Lower lobe of right lung (tissue), 2 donors: ENCODE measurements around the gene GPS2. TPM values are rescaled to one million over a fixed set of nuclear protein-coding genes. Genes with fewer than 3 reads are reported as not detected.

Source experiments
- ATAC-seq, 2 donors: fragments of 200-7000 bp; cut with Tn5 transposase; one replicate each; pipeline ENCODE4 v1.9.1; 2020 to 2022; ENCODE audit warnings: mild to moderate bottlenecking in 2 of 2, moderate library complexity in 2 of 2
- DNase-seq: peaks from one replicate; pipeline ENCODE4 v3.0.0-alpha.2; 2020
- H3K27ac ChIP-seq: fragments of 200-600 bp; one replicate; pipeline ENCODE4 v1.8.0; 2022
- H3K27me3 ChIP-seq: fragments of 200-600 bp; one replicate; pipeline ENCODE4 v1.8.0; 2022; ENCODE audit warnings: low read depth
- H3K36me3 ChIP-seq: fragments of 200-600 bp; one replicate; pipeline ENCODE4 v1.8.0; 2022; ENCODE audit warnings: mild to moderate bottlenecking
- H3K4me1 ChIP-seq: fragments of 200-600 bp; one replicate; pipeline ENCODE4 v1.8.0; 2022
- H3K4me3 ChIP-seq: fragments of 200-600 bp; one replicate; pipeline ENCODE4 v1.8.0; 2022; ENCODE audit warnings: mild to moderate bottlenecking
- H3K9me3 ChIP-seq: fragments of 200-600 bp; one replicate; pipeline ENCODE4 v1.8.0; 2022
- CTCF ChIP-seq: fragments of 200-600 bp; IDR thresholded peaks from one replicate; pipeline ENCODE4 v1.8.0; 2022; ENCODE audit warnings: antibody characterized with exemption, mild to moderate bottlenecking
- intact Hi-C: fragments of 100-400 bp; cut with DNase I; formaldehyde crosslinking; loops from one replicate; pipeline ENCODE4 v1.11.0; 2022
- total RNA-seq: library from RNA; stranded (reverse); fragmentation: NEBNext Ultra II Directional; extraction: Animal tissue kit (Norgen Biotek cat#: 25700); gene quantifications from one replicate; pipeline ENCODE4 v1.2.1, GENCODE V29; 2021
- donor health status: DM: no; HTN: yes; CAD: no; lungs with severe emphysema.

GPS2 gene
- total RNA-seq, 1 donor from 2014 or later: 66.6 TPM

- peaks cover 10% of the 10 kb centered on the region for H3K36me3 ChIP-seq
- TF ChIP-seq CTCF: no peak
- peaks cover 21% of the 10 kb centered on the region for H3K27me3 ChIP-seq
- H3K4me1 ChIP-seq: peaks cover 52% of the 10 kb centered on the region
- peak; percentile 82 for DNase-seq
- H3K9me3 ChIP-seq: no peaks in the 10 kb centered on the region
- intact Hi-C loops: no loop called here
- peak overlapping the region; percentile 67 for H3K4me3 ChIP-seq
- peak overlapping the region; percentile 88 for H3K27ac ChIP-seq
- peak; percentile 53 to 59 for ATAC-seq
Measured at GRCh38 chr17:7262935-7263800, 52.0 kb downstream of the GPS2 start.

Other genes starting within 250 kb of the GPS2 start
- 7.7 TPM for gene CLEC10A, start 235.1 kb downstream of the GPS2 start, total RNA-seq
- 1.3 TPM for gene ASGR2, start 200.5 kb downstream of the GPS2 start, total RNA-seq
- 5.1 TPM for gene ASGR1, start 136.0 kb downstream of the GPS2 start, total RNA-seq
- 29.3 TPM for gene DLG4, start 95.5 kb downstream of the GPS2 start, total RNA-seq
- gene ACADVL, start 95.4 kb downstream of the GPS2 start, total RNA-seq: 576 TPM
- gene DVL2, start 80.8 kb downstream of the GPS2 start, total RNA-seq: 46.4 TPM
- gene PHF23, start 75.9 kb downstream of the GPS2 start, total RNA-seq: 33.9 TPM
- 587 TPM for gene GABARAP, start 72.9 kb downstream of the GPS2 start, total RNA-seq
- 140 TPM for gene CTDNEP1, start 63.6 kb downstream of the GPS2 start, total RNA-seq
- gene ELP5, start 63.1 kb downstream of the GPS2 start, total RNA-seq: 33.2 TPM
- gene CLDN7, start 52.9 kb downstream of the GPS2 start, total RNA-seq: 98.7 TPM
- gene SLC2A4, start 33.6 kb downstream of the GPS2 start, total RNA-seq: 1.1 TPM
- 0.41 TPM for gene YBX2, start 20.7 kb downstream of the GPS2 start, total RNA-seq
- 216 TPM for gene EIF5A, start 7.7 kb downstream of the GPS2 start, total RNA-seq
- gene NEURL4, start 14.0 kb upstream of the GPS2 start, total RNA-seq: 35.2 TPM
- gene ACAP1, start 21.2 kb upstream of the GPS2 start, total RNA-seq: 26.5 TPM
- 11.0 TPM for gene KCTD11, start 36.8 kb upstream of the GPS2 start, total RNA-seq
- not detected for gene TMEM95, start 39.8 kb upstream of the GPS2 start, total RNA-seq
- 4.1 TPM for gene TNK1, start 65.7 kb upstream of the GPS2 start, total RNA-seq
- 27.1 TPM for gene PLSCR3, start 79.2 kb upstream of the GPS2 start, total RNA-seq
- gene TMEM256, start 88.7 kb upstream of the GPS2 start, total RNA-seq: 51.2 TPM
- 9.5 TPM for gene NLGN2, start 92.5 kb upstream of the GPS2 start, total RNA-seq
- not detected for gene SPEM1, start 105.0 kb upstream of the GPS2 start, total RNA-seq
- gene SPEM2, start 110.3 kb upstream of the GPS2 start, total RNA-seq: not detected
- not detected for gene SPEM3, start 113.5 kb upstream of the GPS2 start, total RNA-seq
- 8.1 TPM for gene TMEM102, start 120.1 kb upstream of the GPS2 start, total RNA-seq
- gene FGF11, start 124.2 kb upstream of the GPS2 start, total RNA-seq: 1.2 TPM
- gene CHRNB1, start 129.7 kb upstream of the GPS2 start, total RNA-seq: 8.4 TPM
- 79.0 TPM for gene ZBTB4, start 164.3 kb upstream of the GPS2 start, total RNA-seq
- not detected for gene SLC35G6, start 166.1 kb upstream of the GPS2 start, total RNA-seq
- gene POLR2A, start 169.0 kb upstream of the GPS2 start, total RNA-seq: 101 TPM
- 91.3 TPM for gene TNFSF12, start 233.7 kb upstream of the GPS2 start, total RNA-seq
- 161 TPM for gene TNFSF13, start 243.4 kb upstream of the GPS2 start, total RNA-seq
- 87.0 TPM for gene SENP3, start 246.6 kb upstream of the GPS2 start, total RNA-seq